ENCODE data around the gene LTA4H. TPM values are rescaled to one million over a fixed set of nuclear protein-coding genes. Genes with fewer than 3 reads are reported as not detected.
A peak's percentile ranks its signal among the peaks of the same experiment; 100 is the strongest.

Gene LTA4H
- total and polyA plus RNA-seq, 2 of the 4 experiments (the other 2 are of a cell fraction) = 41.0 to 43.3 TPM

DNA sequence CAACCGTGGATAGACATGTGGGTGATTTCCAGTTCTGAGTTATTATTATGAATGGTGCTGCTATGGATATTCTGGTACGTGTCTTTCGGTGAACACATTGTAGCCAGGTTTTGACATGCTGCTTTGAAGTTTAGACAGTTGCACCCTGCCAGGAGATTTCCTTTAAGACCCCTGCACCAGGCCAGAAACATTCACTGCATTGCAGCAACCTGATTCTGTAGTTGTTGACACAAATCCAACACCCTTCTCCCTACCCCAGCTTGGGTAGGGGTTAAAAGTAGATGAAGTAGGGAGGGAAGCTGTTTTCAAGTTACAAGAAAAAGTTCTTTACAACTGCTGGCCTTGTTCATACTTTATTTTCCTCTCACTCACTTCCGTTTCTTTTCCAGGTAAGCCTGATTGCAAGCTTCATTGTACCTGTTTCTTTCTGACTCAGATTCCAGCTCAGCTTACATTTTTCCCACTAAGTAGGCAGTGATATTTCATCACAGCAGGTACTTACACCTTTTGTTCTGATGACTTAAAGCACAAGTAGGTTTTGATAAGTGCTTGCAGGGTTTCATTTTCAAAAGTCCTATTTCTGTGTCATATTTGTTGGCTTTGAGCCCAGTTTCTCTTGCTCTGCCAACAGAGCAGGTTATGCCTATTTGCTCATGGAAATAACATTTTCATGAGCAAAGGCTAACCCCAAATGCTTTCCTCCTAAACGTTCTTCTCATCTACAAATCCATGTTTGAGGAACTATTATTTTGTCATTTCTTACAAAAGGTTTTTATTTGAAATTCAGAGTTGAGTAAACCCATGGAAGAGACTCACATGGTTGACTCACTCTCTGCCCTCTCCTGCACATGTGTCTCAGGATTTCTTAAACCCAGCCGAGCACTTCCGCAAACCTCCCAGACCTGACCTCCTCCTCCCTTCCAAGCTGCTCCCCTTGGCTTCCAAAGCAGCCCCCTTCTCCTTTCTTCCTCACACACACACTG is 12.1 kb upstream of the LTA4H start:
- Histone ChIP-seq H3K14ac (replicated peaks; ENCODE audit: low read depth, low read length) (no peak overlapping the region), H3K27ac (ENCODE audit: insufficient read depth, low read length) (no peak overlapping the region; the same call in 1 of the 2 replicates), H3K36me3 (ENCODE audit: control insufficient read depth, insufficient read depth, low read length) (no peaks in the 10 kb centered on the region), H2BK15ac (ENCODE audit: low read depth, low read length) (no peak overlapping the region), H2AK9ac (replicated peaks; ENCODE audit: low read depth, low read length, poor library complexity) (no peak overlapping the region), H3K4me1 (ENCODE audit: control insufficient read depth, insufficient read depth, low read length) (peaks cover 7% of the 10 kb centered on the region), H3K4ac (ENCODE audit: low read depth, low read length) (no peak overlapping the region), H3K79me1 (ENCODE audit: low read depth in 1 of 2, low read length in 2 of 2) (no peaks in the 10 kb centered on the region; a peak in 1 of 4 replicates), H3K9me1 (ENCODE audit: insufficient read depth, low read length) (peaks cover 17% of the 10 kb centered on the region), H3K9ac (ENCODE audit: low read depth, low read length) (no peak overlapping the region), H4K5ac (ENCODE audit: low read depth, low read length) (no peak overlapping the region), H2BK120ac (ENCODE audit: low read depth, low read length) (no peak overlapping the region), H2BK5ac (ENCODE audit: low read depth, low read length, poor library complexity, severe bottlenecking) (no peak overlapping the region), H2BK20ac (ENCODE audit: low read depth, low read length) (no peak overlapping the region), H3K27me3 (ENCODE audit: control insufficient read depth, insufficient read depth, low read length) (no peaks in the 10 kb centered on the region), H3K4me3 (ENCODE audit: insufficient read depth, low read depth, low read length) (no peak overlapping the region), H4K20me1 (ENCODE audit: insufficient read depth, low read length) (no peaks in the 10 kb centered on the region), H3K4me2 (ENCODE audit: low read depth, low read length) (peak overlapping the region; percentile 79), H2AK5ac (ENCODE audit: low read depth, low read length) (no peak overlapping the region), H4K91ac (ENCODE audit: insufficient read depth, low read depth, low read length) (no peak overlapping the region), H4K8ac (ENCODE audit: low read depth in 2 of 2, low read length in 2 of 2) (0 out of 4 replicates have a peak overlapping the region, but pooled peaks of 1 of the 2 experiments have one; percentile 20), H3K9me3 (ENCODE audit: control insufficient read depth, insufficient read depth, low read length) (no peaks in the 10 kb centered on the region), H2AFZ (replicated peaks; ENCODE audit: low read length, poor library complexity) (peak overlapping the region; percentile 75), H3K56ac (ENCODE audit: extremely low read depth, insufficient read depth, low read length) (no peak overlapping the region), H3K23ac (ENCODE audit: low read depth, low read length) (no peak overlapping the region), H3K18ac (ENCODE audit: low read depth, low read length) (no peak overlapping the region)
- 60% methylated on average over 1 of the region's 7 CpGs; no CpG with 5 or more reads in 1 of the 2 experiments for WGBS, 2 experiments (ENCODE audit: extremely low coverage in 2 of 2, insufficient read length in 1 of 2)
- CTCF ChIA-PET = interaction anchor here (1.2 kb wide), 1 partner anchor 11 kb away, joined by 3 read pairs; no protein-coding TSS in a partner anchor
- dilution Hi-C loops (cut with HindIII; ENCODE audit: low sequenced_read_pairs, unreplicated experiment) (no loop called here), intact Hi-C loops (cut with micrococcal nuclease) (no loop called here), in situ Hi-C loops (cut with MboI; ENCODE audit: low sequenced_read_pairs) (no loop called here)
- peak; percentile 75 for TF ChIP-seq MXI1 (IDR thresholded peaks at IDR 0.05; ENCODE audit: borderline replicate concordance, low read depth, low read length)
- TF ChIP-seq CEBPB (IDR thresholded peaks at IDR 0.05; ENCODE audit: low read depth, low read length) = peak; percentile 13; the same call in 1 of the 2 replicates
- TF ChIP-seq BHLHE40 (IDR thresholded peaks at IDR 0.05; ENCODE audit: low read depth, low read length) = no peak
- DNase-seq = peak; percentile 72
- POLR2A ChIA-PET (ENCODE audit: unreplicated experiment) = no interaction called here
- peak; percentile 50 for ATAC-seq (ENCODE audit: low read depth)
- BruUV-seq (replicated peaks) = no TSS peak

Data from IMR-90 (cell line).